Measurements from ENCODE around the gene IFNA7. TPM values are rescaled to one million over a fixed set of nuclear protein-coding genes. Genes with fewer than 3 reads are reported as not detected.
"Not testable (repeated sequence)": the region's sequence is repeated elsewhere in the genome, so short reads cannot be mapped to it uniquely, and the experiment has no call there.

IFNA7 gene
- polyA plus RNA-seq, 3 donors, result not detected

GRCh38 chr9:21194867-21195776 is 6.9 kb downstream of the IFNA7 start:
- DNase-seq (ENCODE audit: extremely low read depth in 1 of 11, low read depth in 9 of 11, low spot score in 4 of 11), result peak in 1 of 11 donors; percentile 1

DNA sequence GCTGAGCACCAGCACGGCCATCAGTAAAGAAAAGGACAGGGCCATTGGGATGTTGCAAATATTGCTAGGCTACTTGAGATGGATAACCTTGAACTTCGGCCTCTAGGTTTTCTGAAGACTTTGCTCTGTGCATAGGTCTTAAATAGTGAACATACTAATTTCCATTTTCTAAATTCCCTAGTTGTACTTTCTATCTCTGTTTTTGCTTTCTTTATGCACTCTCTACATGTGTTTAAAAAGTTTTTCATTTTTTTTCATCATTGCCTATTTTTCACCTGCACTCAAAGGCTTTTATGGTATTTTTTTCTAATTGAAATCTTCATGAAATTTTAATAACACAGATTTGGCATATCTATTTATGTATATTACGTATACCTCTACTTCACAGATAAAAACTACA is 14.5 kb downstream of the IFNA7 start, which contains the start of gene IFNA4:
TSS of gene IFNA4 (minus strand) at position 101 of the 400 bp plus-strand sequence. CDS start at position 45, 56 bp downstream.
- not testable (repeated sequence) for DNase-seq (ENCODE audit: extremely low read depth in 1 of 11, low read depth in 9 of 11, low spot score in 4 of 11)

DNA sequence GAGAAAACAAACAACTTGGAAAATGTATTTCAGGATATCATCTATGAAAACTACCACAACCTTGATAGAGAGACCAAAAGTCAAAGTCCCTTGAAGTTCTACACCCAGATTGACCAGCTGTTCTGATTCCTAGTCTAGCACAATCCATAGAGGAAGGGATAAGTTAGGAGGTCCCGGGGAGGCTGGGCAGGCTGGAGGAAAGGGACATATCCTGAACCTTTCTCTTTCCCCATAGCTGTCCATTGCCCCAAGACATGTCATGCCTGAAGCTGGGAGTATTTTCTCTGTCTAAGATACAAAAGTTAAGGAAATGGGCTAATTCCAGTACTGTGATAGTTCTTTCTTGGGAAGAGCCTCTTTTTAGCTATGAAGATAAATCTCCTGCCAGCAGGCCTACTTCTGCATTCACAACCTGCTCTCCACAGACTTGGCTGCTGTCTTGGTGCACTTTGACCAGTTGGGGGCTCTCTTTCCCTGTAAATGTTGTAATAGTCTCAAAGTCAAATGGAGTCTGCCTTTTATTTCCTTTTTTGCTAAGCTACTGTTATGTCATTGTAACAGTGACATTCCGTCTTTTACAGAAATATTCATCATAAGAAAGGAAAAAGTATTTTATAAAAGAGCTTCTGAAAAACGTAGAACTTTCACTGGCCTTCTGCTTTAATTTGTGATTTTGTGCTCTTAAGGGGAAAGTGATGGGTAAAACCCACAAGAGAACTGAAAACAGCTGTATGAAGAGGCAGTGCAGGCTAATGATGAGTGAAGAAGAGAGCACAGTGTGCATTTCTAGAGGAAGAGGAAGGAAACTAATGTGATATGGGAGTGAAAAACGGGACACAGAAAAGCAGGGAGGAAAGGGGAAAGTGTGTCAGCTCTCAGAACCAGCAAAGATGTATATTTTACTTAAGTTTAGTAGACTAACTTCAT is 18.9 kb downstream of the IFNA7 start:
- DNase-seq (ENCODE audit: extremely low read depth in 1 of 11, low read depth in 9 of 11, low spot score in 4 of 11), result not testable (repeated sequence)

DNA sequence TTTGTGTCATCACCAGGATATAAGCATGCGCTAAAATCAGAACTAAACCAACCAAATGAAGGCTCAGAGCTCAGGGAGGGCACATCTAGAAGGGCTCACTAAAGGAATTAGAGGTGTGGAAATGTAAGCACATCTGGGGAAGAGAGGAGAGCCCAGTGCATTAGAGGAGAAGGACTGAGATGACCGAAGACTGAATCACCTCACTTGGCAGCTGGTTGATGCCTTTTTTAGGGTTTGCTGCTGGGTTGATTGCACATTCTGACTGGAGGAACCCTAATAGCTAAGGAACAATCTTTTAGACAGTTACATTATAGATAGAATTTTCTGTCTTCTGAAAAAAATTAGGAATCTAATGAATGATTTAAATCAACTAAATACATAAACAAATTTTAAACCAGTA is 27.3 kb downstream of the IFNA7 start:
- DNase-seq (ENCODE audit: extremely low read depth in 1 of 11, low read depth in 9 of 11, low spot score in 4 of 11), result no peak

DNA sequence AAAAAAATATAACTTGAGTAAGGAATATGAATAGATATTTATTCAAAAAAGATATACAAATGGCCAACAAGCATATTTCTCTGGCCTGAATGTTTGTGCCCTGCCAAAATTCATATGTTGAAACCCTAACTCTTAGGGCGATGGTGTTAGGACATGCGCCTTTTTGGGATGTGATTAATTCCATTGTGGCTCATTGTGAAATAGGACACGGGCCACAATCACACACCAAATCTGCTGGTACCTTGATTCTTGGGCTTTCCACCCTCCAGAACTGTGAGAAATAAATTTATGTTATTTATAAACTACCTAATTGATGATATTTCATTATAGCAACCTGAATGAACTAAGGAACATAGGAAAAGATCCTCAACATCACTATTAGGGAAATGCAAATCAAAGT is 29.8 kb downstream of the IFNA7 start:
- DNase-seq (ENCODE audit: extremely low read depth in 1 of 11, low read depth in 9 of 11, low spot score in 4 of 11), result no peak

DNA sequence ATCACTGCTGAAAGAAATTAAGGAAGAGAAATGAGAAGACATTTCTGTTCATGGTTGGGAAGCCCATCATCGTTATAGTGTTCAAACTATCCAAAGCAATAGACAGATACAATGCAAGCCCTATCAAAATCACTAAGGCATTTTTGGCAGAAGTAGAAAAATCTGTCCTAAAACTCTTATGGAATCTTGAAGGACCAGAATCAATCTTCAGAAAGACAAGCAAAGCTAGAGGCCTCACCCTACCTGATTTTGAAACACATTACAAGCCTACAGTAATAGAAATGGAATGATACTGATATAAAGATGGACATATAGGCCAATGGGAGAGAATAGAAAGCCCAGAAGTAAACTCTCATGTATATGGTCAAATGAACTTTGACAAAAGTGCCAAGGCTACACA is 30.7 kb downstream of the IFNA7 start:
- DNase-seq (ENCODE audit: extremely low read depth in 1 of 11, low read depth in 9 of 11, low spot score in 4 of 11), result no peak

DNA sequence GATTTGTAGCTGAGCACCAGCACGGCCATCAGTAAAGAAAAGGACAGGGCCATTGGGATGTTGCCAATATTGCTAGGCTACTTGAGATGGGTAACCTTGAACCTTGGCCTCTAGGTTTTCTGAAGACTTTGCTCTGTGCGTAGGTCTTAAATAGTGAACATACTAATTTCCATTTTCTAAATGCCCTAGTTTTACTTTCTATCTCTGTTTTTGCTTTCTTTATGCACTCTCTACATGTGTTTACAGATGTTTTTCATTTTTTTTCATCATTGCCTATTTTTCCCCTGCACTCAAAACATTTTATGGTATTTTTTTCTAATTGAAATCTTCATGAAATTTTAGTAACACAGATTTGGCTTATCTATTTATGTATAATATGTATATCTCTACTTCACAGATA is 35.4 kb downstream of the IFNA7 start, which contains the start of gene IFNA21:
TSS of gene IFNA21 (minus strand) at position 101 of the 400 bp plus-strand sequence. CDS start at position 53, 48 bp downstream.
- not testable (repeated sequence) for DNase-seq (ENCODE audit: extremely low read depth in 1 of 11, low read depth in 9 of 11, low spot score in 4 of 11)

DNA sequence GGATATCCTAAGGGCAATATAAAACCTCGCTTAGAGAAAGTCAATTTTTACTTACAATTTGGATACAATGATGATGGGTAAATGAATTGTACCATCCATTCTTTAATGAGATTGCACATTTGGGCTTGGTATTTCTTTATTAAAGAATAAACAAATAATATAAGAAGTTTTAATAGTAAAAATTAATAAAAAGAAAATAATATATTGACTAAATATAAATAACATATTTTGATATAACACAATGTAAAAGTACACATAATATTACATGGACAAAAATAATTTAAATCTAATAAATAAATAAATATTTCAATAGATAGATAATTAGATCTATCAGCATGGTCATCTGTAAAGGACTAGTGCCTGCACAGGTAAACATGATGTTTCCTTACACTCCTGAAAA is 36.5 kb downstream of the IFNA7 start:
- DNase-seq (ENCODE audit: extremely low read depth in 1 of 11, low read depth in 9 of 11, low spot score in 4 of 11), result no peak

DNA sequence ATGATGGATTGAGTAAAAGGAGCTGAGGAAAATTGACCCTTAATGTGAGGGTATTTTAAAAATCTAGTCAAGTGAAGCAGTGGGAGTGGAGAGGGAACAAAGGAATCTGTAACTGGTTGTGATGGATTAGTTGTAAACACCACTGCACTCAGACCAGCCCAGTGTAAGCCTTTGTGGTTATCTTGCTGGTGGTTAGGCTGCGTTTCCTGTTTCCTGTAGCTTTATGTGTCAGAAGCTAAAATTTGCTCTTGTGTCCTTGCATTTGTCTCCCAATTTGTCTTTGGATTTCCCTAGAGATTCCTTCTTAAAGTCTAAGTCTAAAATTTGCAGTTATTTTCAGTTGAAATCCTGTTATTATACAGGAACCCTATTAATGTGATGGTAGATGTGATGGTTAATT is 41.8 kb downstream of the IFNA7 start:
- no peak for DNase-seq (ENCODE audit: extremely low read depth in 1 of 11, low read depth in 9 of 11, low spot score in 4 of 11)

DNA sequence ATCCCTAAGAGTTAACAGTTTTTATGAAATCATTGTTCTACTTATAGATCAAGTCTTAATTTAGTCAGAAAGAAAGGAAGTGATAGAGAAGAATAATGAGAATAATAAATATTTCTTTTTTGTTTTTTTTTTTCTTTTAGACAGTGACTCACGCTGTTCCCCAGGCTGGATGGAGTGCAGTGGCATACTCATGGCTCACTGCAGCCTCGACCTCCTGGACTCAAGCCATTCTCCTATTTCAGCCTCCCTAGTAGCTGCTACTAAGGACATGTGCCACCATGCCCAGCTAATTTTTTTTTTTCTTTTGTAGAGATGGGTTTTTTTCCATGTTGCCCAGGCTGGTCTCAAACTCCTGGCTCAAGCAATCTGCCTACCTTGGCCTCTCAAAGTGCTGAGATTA is 46.5 kb downstream of the IFNA7 start:
- no peak for DNase-seq (ENCODE audit: extremely low read depth in 1 of 11, low read depth in 9 of 11, low spot score in 4 of 11)

DNA sequence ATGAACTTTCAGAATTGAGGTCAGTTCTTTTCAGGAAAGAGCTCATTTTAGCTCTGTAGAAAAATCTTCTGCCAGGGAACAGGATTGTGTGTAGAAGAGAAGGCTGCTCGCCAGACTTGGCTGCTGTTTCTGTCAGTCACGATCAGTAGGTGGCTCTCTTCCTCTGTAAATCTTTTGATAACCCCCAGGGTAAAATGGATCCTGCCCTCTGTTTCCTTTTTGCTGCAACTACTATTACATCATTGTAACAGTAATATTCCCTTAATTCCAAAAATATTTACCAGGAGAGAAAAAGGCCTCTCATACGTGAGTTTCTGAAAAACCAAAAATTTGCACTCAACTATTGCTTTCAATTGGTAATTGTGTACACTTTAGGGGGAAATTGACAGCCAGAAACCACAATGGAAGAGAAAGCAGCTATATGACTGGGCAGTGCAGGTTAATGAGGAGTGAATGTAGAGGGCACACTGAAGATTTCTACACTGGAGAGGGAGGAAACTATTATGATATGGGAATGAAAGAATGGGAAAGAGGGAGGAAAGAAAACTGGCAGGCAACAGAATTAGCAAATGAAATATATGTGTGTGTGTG is 47.9 kb downstream of the IFNA7 start:
- no peak for DNase-seq (ENCODE audit: extremely low read depth in 1 of 11, low read depth in 9 of 11, low spot score in 4 of 11)

GRCh38 chr9:21153336-21154017 is 48.5 kb downstream of the IFNA7 start:
- DNase-seq (ENCODE audit: extremely low read depth in 1 of 11, low read depth in 9 of 11, low spot score in 4 of 11), result no peak

Other genes with a start within 250 kb of the IFNA7 start
- 1 to 10 TPM; 2.8 to 3.3 (median 2.9) TPM for gene HACD4, start 170.6 kb downstream of the IFNA7 start, polyA plus RNA-seq (ENCODE audit: insufficient read length in 3 of 3)
- gene IFNB1, start 124.3 kb downstream of the IFNA7 start, polyA plus RNA-seq (ENCODE audit: insufficient read length in 3 of 3), result not detected
- gene IFNW1, start 60.4 kb downstream of the IFNA7 start, polyA plus RNA-seq (ENCODE audit: insufficient read length in 3 of 3), result not detected
- not detected for gene IFNA21, start 35.5 kb downstream of the IFNA7 start, polyA plus RNA-seq (ENCODE audit: insufficient read length in 3 of 3)
- gene IFNA4, start 14.6 kb downstream of the IFNA7 start, polyA plus RNA-seq (ENCODE audit: insufficient read length in 3 of 3), result not detected
- not detected for gene IFNA10, start 4.9 kb upstream of the IFNA7 start, polyA plus RNA-seq (ENCODE audit: insufficient read length in 3 of 3)
- gene IFNA16, start 15.1 kb upstream of the IFNA7 start, polyA plus RNA-seq (ENCODE audit: insufficient read length in 3 of 3), result not detected
- gene IFNA17, start 26.0 kb upstream of the IFNA7 start, polyA plus RNA-seq (ENCODE audit: insufficient read length in 3 of 3), result not detected
- not detected for gene IFNA14, start 37.8 kb upstream of the IFNA7 start, polyA plus RNA-seq (ENCODE audit: insufficient read length in 3 of 3)
- gene IFNA5, start 103.1 kb upstream of the IFNA7 start, polyA plus RNA-seq (ENCODE audit: insufficient read length in 3 of 3), result not detected
- gene KLHL9, start 133.2 kb upstream of the IFNA7 start, polyA plus RNA-seq (ENCODE audit: insufficient read length in 3 of 3), result 10 to 100 TPM; 43.6 to 53.2 (median 48.8) TPM
- gene IFNA6, start 148.7 kb upstream of the IFNA7 start, polyA plus RNA-seq (ENCODE audit: insufficient read length in 3 of 3), result not detected
- not detected for gene IFNA13, start 165.9 kb upstream of the IFNA7 start, polyA plus RNA-seq (ENCODE audit: insufficient read length in 3 of 3)
- gene IFNA2, start 183.2 kb upstream of the IFNA7 start, polyA plus RNA-seq (ENCODE audit: insufficient read length in 3 of 3), result not detected
- gene IFNA8, start 206.9 kb upstream of the IFNA7 start, polyA plus RNA-seq (ENCODE audit: insufficient read length in 3 of 3), result not detected
- gene IFNA1, start 238.2 kb upstream of the IFNA7 start, polyA plus RNA-seq (ENCODE audit: insufficient read length in 3 of 3), result not detected